Peyer's patch (tissue), 4 donors: Measurements from ENCODE around the gene SORL1-AS1.

ENCODE experiments used
- DNase-seq, 3 donors: peaks; one replicate each; pipeline ENCODE4 v3.0.0-alpha.2; 2017 to 2019
- H3K27ac ChIP-seq, 4 donors: fragments of 200-600 bp; sonication (generic); one replicate each; pipeline ENCODE4 v1.5.1; 2016 to 2019
- H3K27me3 ChIP-seq, 2 donors: fragments of 200-600 bp; sonication (generic); one replicate each; pipeline ENCODE4 v1.5.1; 2019
- H3K36me3 ChIP-seq, 3 donors: fragments of 200-600 bp; sonication (generic); one replicate each; pipeline ENCODE4 v1.5.1; 2016 to 2019
- H3K4me1 ChIP-seq, 4 donors: fragments of 200-600 bp; sonication (generic); one replicate each; pipeline ENCODE4 v1.5.1; 2016 to 2019
- H3K4me3 ChIP-seq, 4 donors: fragments of 200-600 bp; sonication (generic); 1 replicate in 3 of 4; 2 replicates in 1 of 4; pipeline ENCODE4 v1.5.1; 2016 to 2019; ENCODE audit warnings: mild to moderate bottlenecking in 1 of 4
- H3K9me3 ChIP-seq, 4 donors: fragments of 200-600 bp; sonication (generic); one replicate each; pipeline ENCODE4 v1.5.1; 2016 to 2019; ENCODE audit warnings: mild to moderate bottlenecking in 1 of 4
- POLR2A ChIP-seq, 2 donors: fragments of 450-650 bp; IDR thresholded peaks; one replicate each; pipeline ENCODE4 v1.5.1; 2017; ENCODE audit warnings: antibody characterized with exemption in 2 of 2, mild to moderate bottlenecking in 2 of 2, moderate library complexity in 2 of 2
- TF ChIP-seq, protein P1 (sequence below), 6 experiments: fragments of 450-650 bp in 4 of 6; fragments of 200-600 bp in 2 of 6; sonication (generic) in 1 of 6; IDR thresholded peaks; one replicate each; pipeline ENCODE4 v1.5.1; 2017 to 2019; ENCODE audit warnings: antibody characterized with exemption in 6 of 6, mild to moderate bottlenecking in 3 of 6, moderate library complexity in 1 of 6

SORL1-AS1 gene

DNA sequence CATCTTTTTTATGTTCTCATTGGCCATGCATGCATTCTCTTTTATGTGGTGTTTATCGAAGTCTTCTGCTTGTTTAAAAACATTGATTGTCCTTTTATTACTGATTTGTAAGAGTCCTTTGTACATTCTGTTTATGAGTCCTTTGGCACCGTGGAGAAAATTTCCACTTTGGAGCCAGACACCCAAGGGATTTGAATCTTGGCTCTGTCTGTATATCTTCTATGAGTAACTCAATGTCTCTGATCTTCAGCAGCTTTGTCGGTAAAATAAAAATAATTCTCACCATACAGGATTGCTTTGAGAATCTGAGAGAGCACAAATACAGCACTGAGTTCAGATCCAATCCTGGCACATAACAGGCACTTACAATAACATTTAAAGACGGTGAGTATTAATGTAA, 13.4 kb downstream of the SORL1-AS1 start:
- no peak for TF ChIP-seq POLR2A (IDR thresholded peaks at IDR 0.05)
- TF ChIP-seq, protein P1, sequence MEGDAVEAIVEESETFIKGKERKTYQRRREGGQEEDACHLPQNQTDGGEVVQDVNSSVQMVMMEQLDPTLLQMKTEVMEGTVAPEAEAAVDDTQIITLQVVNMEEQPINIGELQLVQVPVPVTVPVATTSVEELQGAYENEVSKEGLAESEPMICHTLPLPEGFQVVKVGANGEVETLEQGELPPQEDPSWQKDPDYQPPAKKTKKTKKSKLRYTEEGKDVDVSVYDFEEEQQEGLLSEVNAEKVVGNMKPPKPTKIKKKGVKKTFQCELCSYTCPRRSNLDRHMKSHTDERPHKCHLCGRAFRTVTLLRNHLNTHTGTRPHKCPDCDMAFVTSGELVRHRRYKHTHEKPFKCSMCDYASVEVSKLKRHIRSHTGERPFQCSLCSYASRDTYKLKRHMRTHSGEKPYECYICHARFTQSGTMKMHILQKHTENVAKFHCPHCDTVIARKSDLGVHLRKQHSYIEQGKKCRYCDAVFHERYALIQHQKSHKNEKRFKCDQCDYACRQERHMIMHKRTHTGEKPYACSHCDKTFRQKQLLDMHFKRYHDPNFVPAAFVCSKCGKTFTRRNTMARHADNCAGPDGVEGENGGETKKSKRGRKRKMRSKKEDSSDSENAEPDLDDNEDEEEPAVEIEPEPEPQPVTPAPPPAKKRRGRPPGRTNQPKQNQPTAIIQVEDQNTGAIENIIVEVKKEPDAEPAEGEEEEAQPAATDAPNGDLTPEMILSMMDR (IDR thresholded peaks at IDR 0.05), result no peak
- H3K27me3 ChIP-seq, result no peaks in the 10 kb centered on the region
- no peak overlapping the region for H3K27ac ChIP-seq
- H3K9me3 ChIP-seq, result no peaks in the 10 kb centered on the region
- DNase-seq, result no peak
- H3K36me3 ChIP-seq, result no peaks in the 10 kb centered on the region
- H3K4me1 ChIP-seq, result no peaks in the 10 kb centered on the region
- no peak overlapping the region for H3K4me3 ChIP-seq

DNA sequence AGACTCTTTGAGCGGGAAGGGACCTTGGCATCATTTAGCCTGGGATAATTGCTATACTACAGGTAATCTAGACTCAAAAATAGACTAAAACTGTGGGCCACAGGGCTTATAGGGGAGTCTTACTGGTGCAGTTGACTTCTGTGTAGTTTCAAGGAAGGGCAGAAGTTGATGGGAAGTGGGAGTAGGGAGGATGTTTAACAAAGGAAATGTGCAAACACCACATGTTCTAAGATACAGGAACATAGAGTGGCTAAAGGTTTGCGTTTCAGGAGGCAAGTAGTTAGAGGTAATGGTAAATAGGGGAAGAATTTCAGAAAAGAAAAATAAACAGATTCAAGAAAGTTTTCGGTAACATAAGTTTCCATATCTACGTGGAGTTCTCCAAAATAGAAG, 15.1 kb downstream of the SORL1-AS1 start:
- TF ChIP-seq, protein P1 (IDR thresholded peaks at IDR 0.05), result no peak
- TF ChIP-seq POLR2A (IDR thresholded peaks at IDR 0.05), result no peak
- Histone ChIP-seq H3K4me1 (no peaks in the 10 kb centered on the region), H3K4me3 (no peak overlapping the region), H3K27ac (no peak overlapping the region), H3K27me3 (no peaks in the 10 kb centered on the region), H3K36me3 (no peaks in the 10 kb centered on the region), H3K9me3 (no peaks in the 10 kb centered on the region)
- DNase-seq, result no peak

DNA sequence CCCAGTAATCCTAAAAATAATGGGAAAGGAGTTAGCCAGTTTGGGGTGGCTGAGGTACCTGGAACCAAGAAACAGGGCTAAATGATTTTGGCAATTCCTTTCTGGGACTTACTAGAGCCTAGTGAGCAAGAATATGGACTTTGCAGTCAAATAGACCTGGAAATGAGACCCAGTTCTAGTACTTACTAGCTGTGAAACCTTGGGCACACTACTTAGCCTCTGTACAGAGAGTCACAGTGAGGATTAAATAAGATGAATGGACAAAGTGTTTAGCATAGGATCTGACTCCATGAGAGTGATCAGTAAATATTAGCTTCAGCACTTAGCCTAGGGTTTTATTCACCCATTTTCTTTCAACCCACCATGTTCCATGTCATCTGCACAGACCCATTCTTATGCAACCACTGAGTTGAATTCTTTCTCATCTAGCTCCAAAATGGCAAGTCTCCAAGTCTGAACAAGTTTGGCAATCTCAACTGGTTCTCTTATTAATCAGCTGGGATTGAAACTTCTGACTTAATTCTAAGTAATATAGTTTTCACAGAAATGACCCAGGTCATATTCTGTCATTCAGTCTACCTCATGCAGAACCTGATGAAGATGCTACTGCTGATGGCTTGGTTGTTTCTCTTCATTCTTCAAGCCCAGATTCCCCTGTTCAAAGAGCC, 15.6 kb downstream of the SORL1-AS1 start:
- Histone ChIP-seq H3K4me3 (no peak overlapping the region), H3K9me3 (no peaks in the 10 kb centered on the region), H3K27me3 (no peaks in the 10 kb centered on the region), H3K36me3 (no peaks in the 10 kb centered on the region), H3K4me1 (no peaks in the 10 kb centered on the region), H3K27ac (no peak overlapping the region)
- no peak for DNase-seq
- TF ChIP-seq, protein P1 (IDR thresholded peaks at IDR 0.05), result no peak
- no peak for TF ChIP-seq POLR2A (IDR thresholded peaks at IDR 0.05)

DNA sequence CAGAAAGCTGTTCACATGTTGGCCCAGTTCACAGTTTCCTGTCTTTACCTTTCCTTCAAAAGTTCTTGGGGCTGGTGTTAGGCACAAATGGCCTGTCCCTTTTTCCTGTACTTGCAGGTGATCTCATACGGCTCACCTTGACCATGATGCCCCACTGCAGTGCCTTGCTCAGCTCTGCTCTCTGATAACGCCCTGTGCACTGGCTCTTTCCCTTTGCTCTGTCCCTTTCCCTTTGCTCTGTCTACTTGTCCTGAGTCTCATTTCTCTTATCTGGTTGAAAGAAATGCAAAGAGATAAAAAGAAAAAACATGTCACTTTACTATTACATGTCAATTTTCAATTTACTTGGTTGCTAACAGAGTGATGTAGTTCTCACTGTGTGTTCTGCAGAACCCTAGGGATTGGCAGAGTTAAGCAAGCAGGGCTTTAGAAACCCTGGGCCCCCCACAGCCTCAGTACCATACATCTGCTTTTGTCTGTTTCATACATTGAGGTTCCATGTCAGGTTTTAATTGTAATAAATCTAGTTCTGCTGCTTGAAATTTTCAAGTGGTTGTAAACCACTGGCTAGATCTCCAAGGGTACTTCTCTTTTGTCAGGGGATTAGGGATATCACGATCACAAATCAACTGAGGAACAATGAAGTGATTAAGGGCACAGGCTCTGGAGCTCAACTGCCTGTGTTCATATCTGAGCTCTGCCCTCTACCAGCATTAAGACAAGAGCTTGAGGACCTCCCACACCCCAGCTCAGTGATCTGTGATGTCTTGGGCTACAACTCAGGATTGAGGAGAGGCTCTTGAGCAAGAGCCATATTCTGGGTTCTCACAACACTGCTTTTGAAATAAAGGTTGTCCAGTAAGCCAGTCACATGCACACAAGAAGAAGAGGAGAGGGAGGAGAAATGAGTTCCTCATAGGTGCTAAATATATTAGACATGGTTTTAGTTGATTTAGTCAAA, 16.9 kb downstream of the SORL1-AS1 start:
- Histone ChIP-seq H3K36me3 (no peaks in the 10 kb centered on the region), H3K9me3 (no peaks in the 10 kb centered on the region), H3K27me3 (no peaks in the 10 kb centered on the region), H3K4me1 (no peaks in the 10 kb centered on the region), H3K4me3 (no peak overlapping the region), H3K27ac (no peak overlapping the region)
- TF ChIP-seq, protein P1 (IDR thresholded peaks at IDR 0.05), result no peak
- TF ChIP-seq POLR2A (IDR thresholded peaks at IDR 0.05), result no peak
- DNase-seq, result no peak

DNA sequence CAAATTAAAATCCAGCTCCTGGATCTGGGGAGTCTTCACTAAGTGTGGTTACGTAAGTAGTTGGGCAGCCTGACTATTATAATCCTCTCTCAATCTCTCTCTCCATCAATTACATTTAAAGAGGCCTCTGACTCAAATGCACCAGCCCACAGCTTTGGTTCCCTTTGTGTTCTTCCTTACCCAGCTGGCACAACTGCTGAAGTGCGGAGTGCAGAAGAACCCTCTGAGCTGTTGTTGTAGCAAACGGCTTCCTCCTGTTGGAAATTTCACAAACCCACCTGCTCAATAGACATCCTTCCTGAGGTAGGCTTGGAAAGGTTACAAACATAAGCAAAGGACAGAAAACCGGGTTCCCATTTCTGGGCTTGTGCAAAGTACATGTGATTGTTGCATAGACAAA, 17.6 kb downstream of the SORL1-AS1 start:
- TF ChIP-seq, protein P1 (IDR thresholded peaks at IDR 0.05), result no peak
- no peak for TF ChIP-seq POLR2A (IDR thresholded peaks at IDR 0.05)
- H3K27ac ChIP-seq, result no peak overlapping the region
- H3K27me3 ChIP-seq, result no peaks in the 10 kb centered on the region
- no peaks in the 10 kb centered on the region for H3K9me3 ChIP-seq
- no peak overlapping the region for H3K4me3 ChIP-seq
- H3K4me1 ChIP-seq, result no peaks in the 10 kb centered on the region
- no peaks in the 10 kb centered on the region for H3K36me3 ChIP-seq
- no peak for DNase-seq
